Hepatocyte (in vitro differentiated cells): ENCODE data around the gene IFT43. TPM values are rescaled to one million over a fixed set of nuclear protein-coding genes. Genes with fewer than 3 reads are reported as not detected.

Experiments
- DNase-seq: peaks from one replicate; pipeline ENCODE4 v3.0.0-alpha.2; 2016; ENCODE audit warnings: low spot score
- H2AFZ ChIP-seq: fragments of 200-600 bp; sonication (generic); 2 replicates; pipeline ENCODE4 v1.6.0; 2016; ENCODE audit warnings: antibody characterized with exemption, mild to moderate bottlenecking
- H3K27ac ChIP-seq: fragments of 200-600 bp; sonication (generic); 2 replicates; pipeline ENCODE4 v1.5.1; 2016; ENCODE audit warnings: mild to moderate bottlenecking
- H3K27me3 ChIP-seq: fragments of 200-600 bp; sonication (generic); 2 replicates; pipeline ENCODE4 v1.6.1; 2016
- H3K36me3 ChIP-seq: fragments of 200-600 bp; sonication (generic); replicated peaks from 2 replicates; pipeline ENCODE4 v1.5.1; 2016; ENCODE audit warnings: low read depth; ENCODE audit not compliant: insufficient read depth
- H3K4me1 ChIP-seq: fragments of 200-600 bp; sonication (generic); 2 replicates; pipeline ENCODE4 v1.5.1; 2016; ENCODE audit warnings: mild to moderate bottlenecking, moderate library complexity; ENCODE audit not compliant: insufficient read depth
- H3K4me2 ChIP-seq: fragments of 200-600 bp; sonication (generic); 2 replicates; pipeline ENCODE4 v1.6.0; 2016
- H3K4me3 ChIP-seq: fragments of 200-600 bp; sonication (generic); 2 replicates; pipeline ENCODE4 v1.5.1; 2016; ENCODE audit warnings: mild to moderate bottlenecking
- H3K79me2 ChIP-seq: fragments of 200-600 bp; sonication (generic); 2 replicates; pipeline ENCODE4 v1.6.0; 2017; ENCODE audit warnings: mild to moderate bottlenecking
- H3K9me2 ChIP-seq: fragments of 200-600 bp; sonication (generic); replicated peaks from 2 replicates; pipeline ENCODE4 v1.6.0; 2017; ENCODE audit warnings: mild to moderate bottlenecking; ENCODE audit not compliant: insufficient read depth
- H3K9me3 ChIP-seq: fragments of 200-600 bp; sonication (generic); 2 replicates; pipeline ENCODE4 v1.5.1; 2016; ENCODE audit warnings: low read depth, mild to moderate bottlenecking
- H4K20me1 ChIP-seq: fragments of 200-600 bp; sonication (generic); 2 replicates; pipeline ENCODE4 v1.6.0; 2016; ENCODE audit warnings: mild to moderate bottlenecking; ENCODE audit not compliant: insufficient read depth, poor library complexity, severe bottlenecking
- CTCF ChIP-seq: fragments of 200-600 bp; sonication (generic); IDR thresholded peaks from 2 replicates; pipeline ENCODE4 v1.5.1; 2016; ENCODE audit warnings: antibody characterized with exemption, mild to moderate bottlenecking; ENCODE audit not compliant: poor library complexity
- EZH2 ChIP-seq: fragments of 200-600 bp; sonication (generic); IDR thresholded peaks from 2 replicates; pipeline ENCODE4 v1.6.1; 2016; ENCODE audit warnings: antibody characterized with exemption, mild to moderate bottlenecking, borderline replicate concordance
- EZH2phosphoT487 ChIP-seq: fragments of 200-600 bp; sonication (generic); IDR thresholded peaks from one replicate; pipeline ENCODE4 v1.6.1; 2018; ENCODE audit warnings: antibody characterized with exemption, mild to moderate bottlenecking, low read depth, moderate library complexity; ENCODE audit not compliant: unreplicated experiment, severe bottlenecking
- WGBS: methylation state at CpG from one replicate; pipeline ENCODE4 v1.1.6; 2016; ENCODE audit warnings: low lambda C conversion rate; ENCODE audit errors: missing lambda C conversion rate; 5-methylcytosine and 5-hydroxymethylcytosine counted together
- polyA plus RNA-seq: library from polyadenylated mRNA; unstranded; fragments of >200 nt; fragmentation: Nextera tagmentation; extraction: Ambion mirVana; gene quantifications from 2 replicates; pipeline ENCODE4 v1.2.1, GENCODE V29; 2016
- total RNA-seq: library from RNA; depleted of rRNA; stranded (reverse); fragments of >200 nt; gene quantifications from 2 replicates; pipeline ENCODE4 v1.2.3, GENCODE V29; 2014

Gene IFT43
- total RNA-seq (28.3 and 31.9 TPM in 2 replicates), polyA plus RNA-seq (43.2 and 50.9 TPM in 2 replicates)

GRCh38 chr14:75985618-75986438 is at the start of gene IFT43:
TSS of gene IFT43 (plus strand) at chr14:75985763. CDS start at chr14:75985787, 24 bp downstream.
- Histone ChIP-seq H3K4me3 (peak within 1 kb of the TSS; percentile 87), H3K27me3 (no peaks in the 10 kb centered on the region), H3K27ac (peak within 1 kb of the TSS; percentile 89), H3K79me2 (peaks cover 17% of the 10 kb centered on the region), H3K4me2 (peak within 1 kb of the TSS; percentile 74), H3K4me1 (peaks cover 14% of the 10 kb centered on the region), H3K9me3 (no peaks in the 10 kb centered on the region), H4K20me1 (no peaks in the 10 kb centered on the region), H2AFZ (peak within 1 kb of the TSS; percentile 64), H3K9me2 (no peaks in the 10 kb centered on the region), H3K36me3 (no peaks in the 10 kb centered on the region)
- TF ChIP-seq EZH2phosphoT487, result no peak
- TF ChIP-seq CTCF, result peak; percentile 6
- no peak for TF ChIP-seq EZH2
- under 1% methylated on average over 48 of the region's 52 CpGs for WGBS
- peak; percentile 90 for DNase-seq

DNA sequence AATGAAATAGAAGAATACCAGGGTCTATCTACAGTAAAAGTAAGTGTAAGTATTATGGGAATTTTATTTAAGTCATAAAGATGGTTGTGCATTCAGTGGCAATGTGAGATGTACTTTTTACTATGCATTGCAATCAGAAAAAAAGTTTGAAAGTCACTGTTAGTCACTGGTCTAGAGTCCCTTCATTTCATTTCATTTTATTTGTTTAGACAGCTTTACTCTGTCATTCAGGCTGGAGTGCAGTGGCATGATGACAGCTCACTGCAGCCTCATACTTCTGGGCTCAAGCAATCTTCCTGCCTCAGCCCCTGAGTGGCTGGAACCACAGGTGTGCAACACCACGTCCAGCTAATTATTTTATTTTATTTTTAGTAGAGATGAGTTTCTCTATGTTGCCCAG is 46.4 kb upstream of the IFT43 start:
- Histone ChIP-seq H3K27ac (no peak overlapping the region), H3K36me3 (no peaks in the 10 kb centered on the region), H3K9me3 (no peaks in the 10 kb centered on the region), H4K20me1 (no peaks in the 10 kb centered on the region), H3K27me3 (no peaks in the 10 kb centered on the region), H3K4me2 (no peak overlapping the region), H2AFZ (no peak overlapping the region), H3K79me2 (no peaks in the 10 kb centered on the region), H3K4me1 (no peaks in the 10 kb centered on the region), H3K9me2 (no peaks in the 10 kb centered on the region), H3K4me3 (no peak overlapping the region)
- TF ChIP-seq CTCF, result no peak
- no peak for TF ChIP-seq EZH2
- no peak for TF ChIP-seq EZH2phosphoT487
- DNase-seq, result no peak
- WGBS, result 89% methylated on average over 1 of the region's 1 CpG

GRCh38 chr14:75941030-75941429 is 44.5 kb upstream of the IFT43 start:
- Histone ChIP-seq H3K9me3 (no peaks in the 10 kb centered on the region), H3K4me1 (no peaks in the 10 kb centered on the region), H3K27me3 (no peaks in the 10 kb centered on the region), H3K9me2 (no peaks in the 10 kb centered on the region), H3K4me3 (no peak overlapping the region), H2AFZ (no peak overlapping the region), H3K4me2 (no peak overlapping the region), H3K27ac (no peak overlapping the region), H3K36me3 (no peaks in the 10 kb centered on the region), H4K20me1 (no peaks in the 10 kb centered on the region), H3K79me2 (no peaks in the 10 kb centered on the region)
- 83% methylated on average over 4 of the region's 4 CpGs for WGBS
- TF ChIP-seq EZH2phosphoT487 (no peak), CTCF (no peak)
- no peak for DNase-seq
